Neural progenitor cell (in vitro differentiated cells): Measurements from ENCODE around the gene RIOK1. TPM values are rescaled to one million over a fixed set of nuclear protein-coding genes. Genes with fewer than 3 reads are reported as not detected.

Source experiments
- DNase-seq: peaks from one replicate; pipeline ENCODE4 v3.0.0-alpha.2; 2016; ENCODE audit warnings: low spot score
- H2AFZ ChIP-seq: fragments of 200-600 bp; sonication (generic); replicated peaks from 2 replicates; pipeline ENCODE4 v1.6.1; 2016; ENCODE audit warnings: antibody characterized with exemption
- H3F3A ChIP-seq: fragments of 200-600 bp; sonication (generic); 2 replicates; pipeline ENCODE4 v1.6.1; 2016; ENCODE audit warnings: antibody characterized with exemption, low read depth
- H3K27ac ChIP-seq: fragments of 200-600 bp; sonication (generic); 2 replicates; pipeline ENCODE4 v1.5.1; 2016; ENCODE audit warnings: mild to moderate bottlenecking
- H3K27me3 ChIP-seq: fragments of 200-600 bp; sonication (generic); 2 replicates; pipeline ENCODE4 v1.6.1; 2016; ENCODE audit warnings: mild to moderate bottlenecking, moderate library complexity
- H3K36me3 ChIP-seq: fragments of 200-600 bp; sonication (generic); 2 replicates; pipeline ENCODE4 v1.5.1; 2016
- H3K4me1 ChIP-seq: fragments of 200-600 bp; sonication (generic); 2 replicates; pipeline ENCODE4 v1.6.1; 2016; ENCODE audit warnings: mixed run types
- H3K4me2 ChIP-seq: fragments of 200-600 bp; sonication (generic); 2 replicates; pipeline ENCODE4 v1.6.1; 2016
- H3K4me3 ChIP-seq: fragments of 200-600 bp; sonication (generic); 2 replicates; pipeline ENCODE4 v1.5.1; 2016
- H3K79me2 ChIP-seq: fragments of 200-600 bp; sonication (generic); 2 replicates; pipeline ENCODE4 v1.6.1; 2016; ENCODE audit warnings: low read depth
- H3K9ac ChIP-seq: fragments of 200-600 bp; sonication (generic); 2 replicates; pipeline ENCODE4 v1.6.1; 2016
- H3K9me3 ChIP-seq: fragments of 200-600 bp; sonication (generic); 2 replicates; pipeline ENCODE4 v1.5.1; 2016; ENCODE audit warnings: low read depth
- H4K20me1 ChIP-seq: fragments of 200-600 bp; sonication (generic); 2 replicates; pipeline ENCODE4 v1.6.1; 2016; ENCODE audit warnings: low read depth
- H3K27ac Mint-ChIP-seq: 3 replicates; pipeline ENCODE4 v1.8.0; 2021; ENCODE audit warnings: mixed read lengths
- H3K27me3 Mint-ChIP-seq: 2 replicates; pipeline ENCODE4 v1.8.0; 2022; ENCODE audit warnings: low read depth, mild to moderate bottlenecking, inconsistent platforms, moderate library complexity, mixed read lengths; ENCODE audit not compliant: insufficient read depth
- H3K36me3 Mint-ChIP-seq: 3 replicates; pipeline ENCODE4 v1.8.0; 2021; ENCODE audit warnings: mixed read lengths
- H3K4me1 Mint-ChIP-seq: 3 replicates; pipeline ENCODE4 v1.8.0; 2021; ENCODE audit warnings: mixed read lengths
- H3K4me3 Mint-ChIP-seq: 3 replicates; pipeline ENCODE4 v1.8.0; 2021; ENCODE audit warnings: mild to moderate bottlenecking, moderate library complexity, mixed read lengths
- H3K9me3 Mint-ChIP-seq: 3 replicates; pipeline ENCODE4 v1.8.0; 2020; ENCODE audit warnings: mixed read lengths
- EZH2 ChIP-seq: fragments of 200-600 bp; sonication (generic); IDR thresholded peaks from 2 replicates; pipeline ENCODE4 v1.6.1; 2017; ENCODE audit warnings: antibody characterized with exemption, mild to moderate bottlenecking, moderate library complexity
- EZH2phosphoT487 ChIP-seq: fragments of 200-600 bp; sonication (generic); IDR thresholded peaks from 2 replicates; pipeline ENCODE4 v1.6.1; 2017; ENCODE audit warnings: antibody characterized with exemption
- total RNA-seq: library from RNA; depleted of rRNA; stranded (reverse); fragments of >200 nt; gene quantifications from 2 replicates; pipeline ENCODE4 v1.2.3, GENCODE V29; 2015; ENCODE audit warnings: low replicate concordance
- TF ChIP-seq, protein P1 (sequence below): fragments of 200-600 bp; sonication (generic); IDR thresholded peaks from 2 replicates; pipeline ENCODE4 v1.5.1; 2017; ENCODE audit warnings: antibody characterized with exemption, mild to moderate bottlenecking

The RIOK1 gene
- total RNA-seq, 1 donor from 2014 or later, result 21.5 TPM

DNA sequence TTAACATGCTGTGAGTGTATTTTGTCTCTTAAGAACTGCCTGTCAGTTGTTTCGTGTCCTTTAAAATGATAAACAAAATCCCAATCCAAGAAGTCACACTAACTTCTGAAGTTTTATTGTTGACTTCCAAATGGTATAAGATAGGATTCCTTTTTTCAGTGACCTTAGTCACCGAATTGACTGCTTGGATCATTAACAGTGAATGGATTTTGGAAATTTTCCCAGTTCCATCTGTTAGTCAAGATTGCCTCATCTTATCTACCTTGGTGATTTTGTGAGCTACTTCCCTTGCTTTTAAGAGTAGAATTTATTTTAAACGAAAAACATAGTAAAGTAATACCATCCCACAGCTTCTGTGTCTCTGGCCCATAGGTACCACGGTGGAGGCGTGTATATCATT is 14.9 kb downstream of the RIOK1 start:
- no peak for DNase-seq
- peaks cover 14% of the 10 kb centered on the region for H3K36me3 ChIP-seq
- Mint-ChIP-seq H3K9me3 (no peaks in the 10 kb centered on the region), H3K4me1 (no peaks in the 10 kb centered on the region), H3K27me3 (no peaks in the 10 kb centered on the region), H3K4me3 (no peak overlapping the region), H3K36me3 (peaks cover 22% of the 10 kb centered on the region), H3K27ac (no peak overlapping the region)
- TF ChIP-seq EZH2 (no peak), EZH2phosphoT487 (no peak)
- TF ChIP-seq, protein P1, sequence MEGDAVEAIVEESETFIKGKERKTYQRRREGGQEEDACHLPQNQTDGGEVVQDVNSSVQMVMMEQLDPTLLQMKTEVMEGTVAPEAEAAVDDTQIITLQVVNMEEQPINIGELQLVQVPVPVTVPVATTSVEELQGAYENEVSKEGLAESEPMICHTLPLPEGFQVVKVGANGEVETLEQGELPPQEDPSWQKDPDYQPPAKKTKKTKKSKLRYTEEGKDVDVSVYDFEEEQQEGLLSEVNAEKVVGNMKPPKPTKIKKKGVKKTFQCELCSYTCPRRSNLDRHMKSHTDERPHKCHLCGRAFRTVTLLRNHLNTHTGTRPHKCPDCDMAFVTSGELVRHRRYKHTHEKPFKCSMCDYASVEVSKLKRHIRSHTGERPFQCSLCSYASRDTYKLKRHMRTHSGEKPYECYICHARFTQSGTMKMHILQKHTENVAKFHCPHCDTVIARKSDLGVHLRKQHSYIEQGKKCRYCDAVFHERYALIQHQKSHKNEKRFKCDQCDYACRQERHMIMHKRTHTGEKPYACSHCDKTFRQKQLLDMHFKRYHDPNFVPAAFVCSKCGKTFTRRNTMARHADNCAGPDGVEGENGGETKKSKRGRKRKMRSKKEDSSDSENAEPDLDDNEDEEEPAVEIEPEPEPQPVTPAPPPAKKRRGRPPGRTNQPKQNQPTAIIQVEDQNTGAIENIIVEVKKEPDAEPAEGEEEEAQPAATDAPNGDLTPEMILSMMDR, result no peak
- no peaks in the 10 kb centered on the region for H3K4me1 ChIP-seq
- no peak overlapping the region for H2AFZ ChIP-seq
- no peaks in the 10 kb centered on the region for H3F3A ChIP-seq
- no peak overlapping the region for H3K4me2 ChIP-seq
- no peaks in the 10 kb centered on the region for H3K9me3 ChIP-seq
- no peaks in the 10 kb centered on the region for H3K79me2 ChIP-seq
- H3K27ac ChIP-seq, result no peak overlapping the region
- H4K20me1 ChIP-seq, result no peaks in the 10 kb centered on the region
- H3K9ac ChIP-seq, result no peak overlapping the region
- no peaks in the 10 kb centered on the region for H3K27me3 ChIP-seq
- no peak overlapping the region for H3K4me3 ChIP-seq

DNA sequence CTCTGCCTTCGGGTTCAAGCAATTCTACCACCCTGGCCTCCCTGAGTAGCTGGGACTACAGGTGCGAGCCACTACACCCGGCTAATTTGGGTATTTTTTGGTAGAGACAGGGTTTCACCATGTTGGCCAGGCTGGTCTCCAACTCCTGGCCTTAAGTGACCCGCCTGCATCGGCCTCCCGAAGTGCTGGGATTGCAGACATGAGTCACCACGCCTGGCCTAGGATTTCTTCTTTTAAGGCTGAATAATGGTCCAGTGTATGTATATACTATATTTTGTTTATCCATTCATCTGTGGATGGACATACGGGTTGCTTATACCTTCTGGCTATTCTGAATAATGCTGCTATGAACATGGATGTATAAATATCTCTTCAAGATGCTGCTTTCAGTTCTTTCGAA is 17.1 kb downstream of the RIOK1 start:
- Histone ChIP-seq H3K4me2 (no peak overlapping the region), H3K4me1 (no peaks in the 10 kb centered on the region), H3K4me3 (no peak overlapping the region), H3K9ac (no peak overlapping the region), H3K27me3 (no peaks in the 10 kb centered on the region), H3F3A (peaks cover 9% of the 10 kb centered on the region), H4K20me1 (no peaks in the 10 kb centered on the region), H3K9me3 (no peaks in the 10 kb centered on the region), H2AFZ (no peak overlapping the region), H3K27ac (no peak overlapping the region), H3K79me2 (no peaks in the 10 kb centered on the region), H3K36me3 (peaks cover 19% of the 10 kb centered on the region)
- Mint-ChIP-seq H3K4me3 (no peak overlapping the region), H3K9me3 (no peaks in the 10 kb centered on the region), H3K27me3 (no peaks in the 10 kb centered on the region), H3K4me1 (no peaks in the 10 kb centered on the region), H3K27ac (no peak overlapping the region), H3K36me3 (peaks cover 27% of the 10 kb centered on the region)
- no peak for DNase-seq
- TF ChIP-seq EZH2phosphoT487 (no peak), EZH2 (no peak)
- TF ChIP-seq, protein P1, result no peak

DNA sequence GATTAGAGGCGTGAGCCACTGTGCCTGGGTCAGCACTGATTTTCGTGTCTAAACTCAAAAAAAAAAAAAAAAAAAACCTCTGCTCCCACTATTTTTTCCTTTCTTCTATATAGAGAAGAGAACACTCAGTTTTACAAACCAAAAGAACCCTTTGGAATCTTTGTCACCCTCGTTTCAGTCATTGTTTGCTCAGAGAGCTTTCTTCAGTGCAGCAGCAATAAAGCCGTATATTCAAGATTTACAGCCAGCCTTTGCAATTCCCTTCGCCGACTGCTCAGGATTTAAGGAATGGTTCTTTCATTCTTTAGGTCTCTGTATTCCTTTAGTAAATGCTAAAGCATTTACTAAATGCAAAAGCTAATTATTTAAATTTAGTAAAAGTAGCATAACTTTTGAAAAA is 20.1 kb downstream of the RIOK1 start:
- no peak overlapping the region for H2AFZ ChIP-seq
- H3K27ac Mint-ChIP-seq, result no peak overlapping the region
- H3K4me3 Mint-ChIP-seq, result no peak overlapping the region
- no peak overlapping the region for H3K4me2 ChIP-seq
- peaks cover 31% of the 10 kb centered on the region for H3K36me3 Mint-ChIP-seq
- H4K20me1 ChIP-seq, result no peaks in the 10 kb centered on the region
- no peaks in the 10 kb centered on the region for H3K9me3 Mint-ChIP-seq
- DNase-seq, result no peak
- peaks cover 22% of the 10 kb centered on the region for H3F3A ChIP-seq
- peaks cover 11% of the 10 kb centered on the region for H3K36me3 ChIP-seq
- no peaks in the 10 kb centered on the region for H3K9me3 ChIP-seq
- no peaks in the 10 kb centered on the region for H3K79me2 ChIP-seq
- H3K27me3 ChIP-seq, result no peaks in the 10 kb centered on the region
- TF ChIP-seq, protein P1, result no peak
- no peak for TF ChIP-seq EZH2
- no peak for TF ChIP-seq EZH2phosphoT487
- H3K4me3 ChIP-seq, result no peak overlapping the region
- no peak overlapping the region for H3K27ac ChIP-seq
- H3K9ac ChIP-seq, result no peak overlapping the region
- peaks cover 2% of the 10 kb centered on the region for H3K27me3 Mint-ChIP-seq
- peaks cover 20% of the 10 kb centered on the region for H3K4me1 ChIP-seq
- H3K4me1 Mint-ChIP-seq, result peaks cover 7% of the 10 kb centered on the region
